Measurements from ENCODE around the gene GLT8D1. TPM values are rescaled to one million over a fixed set of nuclear protein-coding genes. Genes with fewer than 3 reads are reported as not detected.
"Not testable (repeated sequence)": the region's sequence is repeated elsewhere in the genome, so short reads cannot be mapped to it uniquely, and the experiment has no call there.

GLT8D1 gene, protein sequence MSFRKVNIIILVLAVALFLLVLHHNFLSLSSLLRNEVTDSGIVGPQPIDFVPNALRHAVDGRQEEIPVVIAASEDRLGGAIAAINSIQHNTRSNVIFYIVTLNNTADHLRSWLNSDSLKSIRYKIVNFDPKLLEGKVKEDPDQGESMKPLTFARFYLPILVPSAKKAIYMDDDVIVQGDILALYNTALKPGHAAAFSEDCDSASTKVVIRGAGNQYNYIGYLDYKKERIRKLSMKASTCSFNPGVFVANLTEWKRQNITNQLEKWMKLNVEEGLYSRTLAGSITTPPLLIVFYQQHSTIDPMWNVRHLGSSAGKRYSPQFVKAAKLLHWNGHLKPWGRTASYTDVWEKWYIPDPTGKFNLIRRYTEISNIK
- total RNA-seq: 10 to 100 TPM; 28.4 to 35.0 TPM

DNA sequence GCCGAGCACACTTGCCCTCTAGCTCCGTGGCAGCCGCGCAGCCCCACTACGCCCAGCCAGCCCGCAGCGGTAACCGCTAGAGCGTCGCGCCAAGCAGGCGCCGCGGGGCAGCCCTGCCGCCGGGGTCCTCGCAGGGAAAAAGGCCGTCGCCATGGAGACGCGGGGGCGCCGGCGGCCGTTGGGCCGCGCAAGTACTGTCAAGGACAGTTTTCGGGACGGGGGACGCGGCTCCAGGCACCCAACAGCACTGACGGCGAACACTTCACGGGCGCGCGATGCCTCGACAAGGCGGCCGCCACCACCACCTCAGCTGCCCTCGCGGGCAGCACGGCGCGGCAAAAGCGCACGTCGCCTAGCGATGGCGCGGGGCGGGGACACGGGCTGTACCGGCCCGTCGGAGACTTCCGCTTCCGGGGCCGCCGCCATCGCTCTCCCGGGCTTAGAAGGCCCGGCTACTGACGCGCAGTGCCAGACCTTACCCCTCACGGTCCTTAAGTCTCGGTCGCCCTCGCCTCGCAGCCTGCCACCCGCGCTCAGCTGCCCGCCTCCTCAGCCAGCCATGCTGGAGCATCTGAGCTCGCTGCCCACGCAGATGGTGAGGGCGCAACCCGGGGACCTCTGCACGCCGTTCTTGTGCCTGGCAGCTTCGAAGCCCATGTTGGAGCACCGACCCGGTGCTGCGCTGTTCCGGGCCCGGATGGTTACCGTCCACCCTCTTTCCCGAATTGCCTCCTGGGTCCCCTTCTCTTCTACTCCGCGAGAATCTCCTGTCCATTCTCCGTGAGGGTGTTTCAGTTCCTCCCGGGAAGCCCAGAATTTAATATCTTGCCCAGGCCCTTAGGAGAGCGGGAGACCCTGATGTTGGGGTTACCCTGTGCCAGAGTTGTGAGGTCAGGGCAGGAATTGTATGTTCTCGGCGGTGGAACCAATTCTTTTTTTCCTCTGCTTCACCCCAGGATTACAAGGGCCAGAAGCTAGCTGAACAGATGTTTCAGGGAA is at the start of gene GLT8D1, which contains the start of gene SPCS1:
TSS of gene GLT8D1 (minus strand) at position 104 of the 999 bp plus-strand sequence. CDS start 5,331 bp downstream, outside the sequence.
TSS of gene SPCS1 (plus strand) at position 419 of the 999 bp plus-strand sequence. CDS start at position 560, 141 bp downstream.
- DNase-seq (ENCODE audit: low spot score in 2 of 2) (peak; percentile 86 to 90), ATAC-seq (peak; percentile 93 to 95)
- Mint-ChIP-seq H3K36me3 (peaks cover 19 to 33% of the 10 kb centered on the region in 2 donors), H3K9me3 (no peaks in the 10 kb centered on the region), H3K27ac (peak within 1 kb of the TSS; percentile 95 to 98)

GRCh38 chr3:52754373-52754772 is 48.8 kb upstream of the GLT8D1 start:
- Mint-ChIP-seq H3K9me3 (no peaks in the 10 kb centered on the region), H3K36me3 (peaks cover 0 to 9% of the 10 kb centered on the region in 2 donors), H3K27ac (no peak overlapping the region)
- no peak for DNase-seq (ENCODE audit: low spot score in 2 of 2)
- ATAC-seq: no peak

- Mint-ChIP-seq H3K9me3 (no peaks in the 10 kb centered on the region), H3K36me3 (peaks cover 0 to 15% of the 10 kb centered on the region in 2 donors), H3K27ac (no peak overlapping the region)
- ATAC-seq (no peak), DNase-seq (ENCODE audit: low spot score in 2 of 2) (no peak)
Measured at GRCh38 chr3:52752045-52752660, 46.6 kb upstream of the GLT8D1 start.

GRCh38 chr3:52743721-52744120 is 38.1 kb upstream of the GLT8D1 start:
- no peak for ATAC-seq
- Mint-ChIP-seq H3K27ac (no peak overlapping the region), H3K9me3 (no peaks in the 10 kb centered on the region), H3K36me3 (peaks cover 0 to 12% of the 10 kb centered on the region in 2 donors)
- no peak for DNase-seq (ENCODE audit: low spot score in 2 of 2)

DNA sequence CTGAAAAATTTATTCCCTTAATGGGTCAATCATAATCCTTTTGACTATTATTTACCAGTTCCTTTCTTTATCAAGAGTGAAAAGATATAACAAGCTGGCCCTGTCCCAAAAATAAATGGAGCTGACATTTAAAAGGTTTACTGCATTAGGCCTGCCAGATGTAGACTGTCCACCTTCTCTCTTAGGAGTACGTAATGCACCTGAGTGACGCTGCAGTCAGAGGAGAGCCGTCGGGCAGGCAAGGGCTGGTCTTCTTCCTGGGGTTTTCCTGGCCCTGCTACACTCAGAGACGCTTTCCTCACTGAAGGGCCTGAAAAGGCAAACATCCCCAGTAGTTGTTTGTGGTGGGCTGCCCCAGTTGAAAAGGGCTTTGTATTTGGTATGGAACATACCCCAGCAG is 37.6 kb upstream of the GLT8D1 start:
- ATAC-seq (no peak), DNase-seq (ENCODE audit: low spot score in 2 of 2) (no peak)
- Mint-ChIP-seq H3K27ac (no peak overlapping the region), H3K9me3 (no peaks in the 10 kb centered on the region), H3K36me3 (peaks cover 0 to 7% of the 10 kb centered on the region in 2 donors)

DNA sequence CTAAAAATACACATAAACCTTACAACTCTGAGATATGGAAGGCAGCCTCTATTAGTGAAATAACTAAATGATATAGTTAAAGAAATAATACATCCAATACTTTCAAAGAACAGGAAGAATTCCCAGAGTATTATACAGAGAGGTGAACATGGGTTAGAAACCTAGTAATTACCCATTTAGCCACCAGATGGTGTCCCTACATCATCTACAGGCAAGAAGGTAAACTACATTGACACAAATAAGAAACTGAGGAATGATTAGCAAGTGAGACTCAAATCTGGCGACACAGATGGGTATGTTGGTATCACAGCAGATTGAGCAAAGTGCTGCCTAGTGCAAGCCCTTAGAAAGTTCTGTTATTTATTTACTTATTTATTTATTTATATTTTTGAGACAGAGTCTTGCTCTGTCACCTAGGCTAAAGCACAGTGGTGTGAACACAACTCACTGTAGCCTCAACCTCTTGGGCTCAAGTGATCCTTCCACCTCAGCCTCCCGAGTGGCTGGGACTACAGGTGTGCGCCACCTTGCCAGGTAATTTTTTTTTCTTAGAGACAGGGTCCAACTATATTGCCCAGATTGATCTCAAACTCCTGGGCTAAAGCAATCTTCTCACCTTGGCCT is 36.9 kb upstream of the GLT8D1 start:
- ATAC-seq: peak in 1 of 2 donors; percentile 52
- DNase-seq (ENCODE audit: low spot score in 2 of 2): no peak
- H3K27ac Mint-ChIP-seq: no peak overlapping the region

DNA sequence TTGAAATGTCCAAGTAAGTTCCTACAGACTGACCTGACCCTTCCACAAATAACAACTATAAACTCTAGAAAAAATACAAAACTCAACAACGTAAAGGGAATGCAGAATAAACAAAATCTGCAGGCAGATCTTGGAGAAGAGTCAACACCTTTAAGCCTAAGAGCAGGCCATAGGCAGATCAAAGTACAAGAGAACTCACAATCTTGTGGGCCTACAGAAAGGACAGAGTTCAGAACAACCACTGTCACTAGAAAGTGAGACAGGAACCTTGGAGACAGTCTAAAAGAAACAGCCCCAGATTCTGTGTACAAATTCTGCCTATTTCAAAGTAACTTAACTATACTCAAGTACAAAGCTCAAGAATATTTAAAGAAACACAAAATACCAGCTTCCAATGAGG is 34.1 kb upstream of the GLT8D1 start:
- Mint-ChIP-seq H3K36me3 (peaks cover 0 to 20% of the 10 kb centered on the region in 2 donors), H3K27ac (no peak overlapping the region), H3K9me3 (no peaks in the 10 kb centered on the region)
- DNase-seq (ENCODE audit: low spot score in 2 of 2) (no peak), ATAC-seq (no peak)

More for the DNA sequence above, 36.9 kb upstream of the GLT8D1 start:
- no peaks in the 10 kb centered on the region for H3K9me3 Mint-ChIP-seq
- peaks cover 0 to 7% of the 10 kb centered on the region in 2 donors for H3K36me3 Mint-ChIP-seq

DNA sequence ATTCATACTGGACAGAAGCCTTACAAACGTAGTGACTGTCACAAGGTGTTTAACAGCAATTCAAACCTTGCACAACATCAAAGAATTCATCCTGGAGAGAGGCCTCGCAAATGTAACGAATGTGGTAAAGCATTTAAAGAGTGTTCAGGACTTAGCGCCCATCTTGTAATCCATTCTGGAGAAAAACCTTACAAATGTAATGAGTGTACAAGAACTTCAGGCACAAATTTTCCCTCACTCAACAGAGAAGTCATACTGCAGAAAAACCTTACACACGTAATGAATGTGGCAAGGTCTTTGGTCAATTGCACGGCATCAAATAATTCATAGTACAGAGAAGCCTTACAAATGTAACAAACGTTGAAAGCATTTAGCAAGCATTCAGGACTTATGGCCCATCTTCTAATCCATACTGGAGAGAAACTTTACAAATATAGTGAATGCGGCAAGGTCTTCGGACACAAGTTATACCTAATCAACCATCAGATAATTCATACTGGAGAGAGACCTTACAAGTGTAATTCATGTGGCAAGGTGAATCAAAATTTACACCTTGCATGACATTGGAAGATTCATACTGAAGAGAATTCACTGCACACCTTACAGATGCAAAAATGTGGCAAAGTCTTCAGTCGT is 27.8 kb upstream of the GLT8D1 start:
- ATAC-seq (no peak), DNase-seq (ENCODE audit: low spot score in 2 of 2) (no peak)
- H3K36me3 Mint-ChIP-seq: peaks cover 19 to 72% of the 10 kb centered on the region in 2 donors
- H3K27ac Mint-ChIP-seq: no peak overlapping the region
- peaks cover 8 to 22% of the 10 kb centered on the region in 2 donors for H3K9me3 Mint-ChIP-seq

DNA sequence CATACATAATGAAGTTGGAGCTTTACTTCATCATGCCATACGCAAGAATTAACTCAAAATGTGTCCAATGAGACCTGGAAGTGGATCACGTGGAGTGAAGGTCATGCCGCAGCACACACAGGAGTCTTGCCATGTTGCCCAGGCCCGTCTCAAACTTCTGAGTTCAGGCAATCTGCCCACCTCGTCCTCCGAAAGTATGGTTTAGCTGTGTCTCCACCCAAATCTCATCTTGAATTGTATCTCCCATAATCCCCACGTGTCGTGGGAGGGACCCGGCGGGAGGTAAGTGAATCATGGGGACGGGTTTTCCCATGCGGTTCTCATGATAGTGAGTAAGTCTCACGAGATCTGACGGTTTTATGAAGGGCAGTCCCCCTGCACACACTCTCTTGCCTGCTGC is 26.0 kb upstream of the GLT8D1 start:
- DNase-seq (ENCODE audit: low spot score in 2 of 2) (no peak), ATAC-seq (no peak)
- H3K9me3 Mint-ChIP-seq: peaks cover 8 to 22% of the 10 kb centered on the region in 2 donors
- H3K36me3 Mint-ChIP-seq: peaks cover 19 to 81% of the 10 kb centered on the region in 2 donors
- H3K27ac Mint-ChIP-seq: no peak overlapping the region

- ATAC-seq: no peak
- peaks cover 8 to 22% of the 10 kb centered on the region in 2 donors for H3K9me3 Mint-ChIP-seq
- H3K36me3 Mint-ChIP-seq: peaks cover 19 to 77% of the 10 kb centered on the region in 2 donors
- H3K27ac Mint-ChIP-seq: peak overlapping the region; percentile 2 to 4
- no peak for DNase-seq (ENCODE audit: low spot score in 2 of 2)
Measured at GRCh38 chr3:52730681-52731080, 25.1 kb upstream of the GLT8D1 start.

GRCh38 chr3:52728753-52729152 is 23.2 kb upstream of the GLT8D1 start:
- H3K36me3 Mint-ChIP-seq: peaks cover 18 to 60% of the 10 kb centered on the region in 2 donors
- not testable (repeated sequence) for ATAC-seq; DNase-seq (ENCODE audit: low spot score in 2 of 2); H3K27ac Mint-ChIP-seq
- peaks cover 8 to 21% of the 10 kb centered on the region in 2 donors for H3K9me3 Mint-ChIP-seq

GRCh38 chr3:52724511-52724910 is 18.9 kb upstream of the GLT8D1 start:
- Mint-ChIP-seq H3K27ac (no peak overlapping the region), H3K36me3 (peaks cover 0 to 32% of the 10 kb centered on the region in 2 donors), H3K9me3 (peaks cover 0 to 8% of the 10 kb centered on the region in 2 donors)
- ATAC-seq (no peak), DNase-seq (ENCODE audit: low spot score in 2 of 2) (no peak)

GRCh38 chr3:52723935-52724334 is 18.3 kb upstream of the GLT8D1 start:
- DNase-seq (ENCODE audit: low spot score in 2 of 2): no peak
- peaks cover 0 to 9% of the 10 kb centered on the region in 2 donors for H3K9me3 Mint-ChIP-seq
- no peak for ATAC-seq
- no peak overlapping the region for H3K27ac Mint-ChIP-seq
- H3K36me3 Mint-ChIP-seq: peaks cover 0 to 33% of the 10 kb centered on the region in 2 donors

- H3K9me3 Mint-ChIP-seq: peaks cover 0 to 9% of the 10 kb centered on the region in 2 donors
- H3K27ac Mint-ChIP-seq: no peak overlapping the region
Measured at GRCh38 chr3:52722491-52722890, 16.9 kb upstream of the GLT8D1 start.

DNA sequence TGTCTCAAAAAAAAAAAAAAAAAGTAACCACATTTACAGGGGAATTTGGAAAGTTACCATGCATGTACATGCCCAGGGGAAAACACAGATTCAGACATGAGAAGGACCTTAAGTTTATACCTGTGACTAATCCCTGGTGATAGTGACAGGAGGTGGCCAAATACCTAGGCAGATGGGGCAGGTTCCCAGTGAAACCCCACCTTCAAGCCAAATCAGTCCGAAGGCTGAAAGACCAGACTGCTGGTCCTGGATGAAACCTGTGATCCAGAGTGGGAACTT is 16.1 kb upstream of the GLT8D1 start:
- Mint-ChIP-seq H3K36me3 (peaks cover 0 to 23% of the 10 kb centered on the region in 2 donors), H3K27ac (peak overlapping the region in 1 of 2 donors; percentile 27), H3K9me3 (peaks cover 0 to 9% of the 10 kb centered on the region in 2 donors)
- DNase-seq (ENCODE audit: low spot score in 2 of 2) (no peak), ATAC-seq (peak in 1 of 2 donors; percentile 61)

More at GRCh38 chr3:52722491-52722890, 16.9 kb upstream of the GLT8D1 start:
- DNase-seq (ENCODE audit: low spot score in 2 of 2) (no peak), ATAC-seq (no peak)
- H3K36me3 Mint-ChIP-seq: peaks cover 0 to 24% of the 10 kb centered on the region in 2 donors

All from activated naive CD4-positive, alpha-beta T cell treated with anti-CD3 and anti-CD28 coated beads, Interleukin-2, amount 50 U/mL, for 72 hours (primary cell).